ENCODE results near the gene FAM210A. TPM values are rescaled to one million over a fixed set of nuclear protein-coding genes. Genes with fewer than 3 reads are reported as not detected.

FAM210A gene
- total RNA-seq, 1 experiment from 2014 or later = 26.2 TPM

GRCh38 chr18:13623871-13624270 is 102.5 kb downstream of the FAM210A start:
- Histone ChIP-seq H3K27me3 (ENCODE audit: insufficient read depth, low read length) (no peaks in the 10 kb centered on the region), H2AFZ (ENCODE audit: low read depth, low read length, poor library complexity, severe bottlenecking) (no peak overlapping the region), H3K4me2 (ENCODE audit: low read length) (no peak overlapping the region), H3K9me2 (ENCODE audit: insufficient read depth) (no peaks in the 10 kb centered on the region), H3K9me3 (ENCODE audit: control insufficient read depth in 1 of 2, insufficient read depth in 1 of 2, low read depth in 1 of 2, low read length in 2 of 2) (no peaks in the 10 kb centered on the region), H3K79me2 (ENCODE audit: insufficient read depth, low read length) (no peaks in the 10 kb centered on the region), H4K20me1 (ENCODE audit: insufficient read depth) (no peaks in the 10 kb centered on the region), H3K4me3 (replicated peaks in 1 of 2; ENCODE audit: low read depth in 1 of 2, low read length in 2 of 2) (no peak overlapping the region), H3K4me1 (ENCODE audit: control insufficient read depth in 1 of 2, insufficient read depth in 2 of 2, low read length in 2 of 2) (no peaks in the 10 kb centered on the region), H3K27ac (ENCODE audit: low read depth, low read length) (no peak overlapping the region), H3K36me3 (ENCODE audit: control insufficient read depth in 1 of 2, insufficient read depth in 2 of 2, low read length in 2 of 2) (no peaks in the 10 kb centered on the region), H3K9ac (ENCODE audit: low read length) (no peak overlapping the region)
- DNase-seq (ENCODE audit: low read depth, low spot score) (no peak), ATAC-seq (no peak)
- POLR2A ChIA-PET = no interaction called here
- CTCF ChIA-PET = no interaction called here
- TF ChIP-seq SP1 (IDR thresholded peaks at IDR 0.05; ENCODE audit: low read depth) (no peak), ZBTB33 (IDR thresholded peaks at IDR 0.05; ENCODE audit: extremely low read depth, insufficient replicate concordance, low read length) (no peak), ZFX (IDR thresholded peaks at IDR 0.05) (no peak), EGR1 (IDR thresholded peaks at IDR 0.05; ENCODE audit: low read depth) (no peak), FOSL1 (IDR thresholded peaks at IDR 0.05; ENCODE audit: low read depth) (no peak), ATF3 (IDR thresholded peaks at IDR 0.05) (no peak), CEBPB (IDR thresholded peaks at IDR 0.05; ENCODE audit: low read depth) (no peak), SIN3A (IDR thresholded peaks at IDR 0.05; ENCODE audit: low read depth) (no peak), EZH2phosphoT487 (IDR thresholded peaks at IDR 0.05; ENCODE audit: borderline replicate concordance) (no peak), SRF (IDR thresholded peaks at IDR 0.05; ENCODE audit: low read depth) (no peak), POLR2A (IDR thresholded peaks at IDR 0.05; ENCODE audit: borderline replicate concordance, extremely low read depth, insufficient read depth, insufficient read length) (no peak), POLR2AphosphoS5 (IDR thresholded peaks at IDR 0.05; ENCODE audit: low read depth, low read length) (no peak), REST (IDR thresholded peaks at IDR 0.05; ENCODE audit: low read depth) (no peak), ZNF274 (IDR thresholded peaks at IDR 0.05; ENCODE audit: low read depth, low read length) (no peak), YY1 (IDR thresholded peaks at IDR 0.05; ENCODE audit: extremely low read depth, insufficient replicate concordance, low read depth, low read length) (no peak), TCF7L2 (IDR thresholded peaks at IDR 0.05; ENCODE audit: borderline replicate concordance, extremely low read depth, insufficient read depth, insufficient read length) (no peak), EZH2 (IDR thresholded peaks at IDR 0.05) (no peak)
- RAD21 ChIA-PET (ENCODE audit: low non-redundant PET in 1 of 2, low total read pairs in 2 of 2, uncharacterized antibody in 2 of 2, unreplicated experiment in 2 of 2) = no interaction called here
- BruUV-seq (replicated peaks) = no TSS peak
- intact Hi-C loops (cut with micrococcal nuclease) = no loop called here

Measured in HCT116 (cell line).